Adrenal gland (tissue), 5 donors: ENCODE results near the gene SUN5.

Source experiments
- POLR2A ChIP-seq, 2 donors: fragments of 450-650 bp; IDR thresholded peaks; one replicate each; pipeline ENCODE4 v1.6.1; 2017; ENCODE audit warnings: antibody characterized with exemption in 2 of 2, mild to moderate bottlenecking in 2 of 2, moderate library complexity in 1 of 2
- TF ChIP-seq, protein P1 (sequence below), 6 experiments: fragments of 450-650 bp in 4 of 6; fragments of 200-600 bp in 2 of 6; sonication (generic) in 1 of 6; IDR thresholded peaks; 1 replicate in 5 of 6; 2 replicates in 1 of 6; pipeline versions ENCODE4 v1.5.1 to v1.8.0; 2016 to 2021; ENCODE audit warnings: antibody characterized with exemption in 6 of 6, mild to moderate bottlenecking in 2 of 6, moderate library complexity in 1 of 6
- donor health status: DM: no; HTN: no; CAD: no.

DNA sequence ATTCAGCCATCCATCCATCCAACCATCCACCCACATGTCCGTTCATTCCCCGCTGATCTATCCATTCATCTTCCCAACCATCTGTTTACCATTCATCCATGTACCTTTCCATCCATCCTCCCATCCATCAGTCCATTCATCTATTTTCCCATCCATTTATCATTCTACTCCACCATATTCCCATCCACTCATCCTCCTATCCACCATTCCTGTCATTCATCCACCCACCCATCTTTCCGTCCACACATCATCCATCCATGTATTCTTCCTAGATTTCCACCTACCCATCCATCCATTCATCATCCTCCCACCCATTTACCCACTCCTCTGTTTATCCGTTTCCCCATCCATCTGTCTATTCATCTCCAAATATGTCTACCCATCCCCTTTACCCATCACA lies 34.0 kb upstream of the SUN5 start:
- TF ChIP-seq, protein P1, sequence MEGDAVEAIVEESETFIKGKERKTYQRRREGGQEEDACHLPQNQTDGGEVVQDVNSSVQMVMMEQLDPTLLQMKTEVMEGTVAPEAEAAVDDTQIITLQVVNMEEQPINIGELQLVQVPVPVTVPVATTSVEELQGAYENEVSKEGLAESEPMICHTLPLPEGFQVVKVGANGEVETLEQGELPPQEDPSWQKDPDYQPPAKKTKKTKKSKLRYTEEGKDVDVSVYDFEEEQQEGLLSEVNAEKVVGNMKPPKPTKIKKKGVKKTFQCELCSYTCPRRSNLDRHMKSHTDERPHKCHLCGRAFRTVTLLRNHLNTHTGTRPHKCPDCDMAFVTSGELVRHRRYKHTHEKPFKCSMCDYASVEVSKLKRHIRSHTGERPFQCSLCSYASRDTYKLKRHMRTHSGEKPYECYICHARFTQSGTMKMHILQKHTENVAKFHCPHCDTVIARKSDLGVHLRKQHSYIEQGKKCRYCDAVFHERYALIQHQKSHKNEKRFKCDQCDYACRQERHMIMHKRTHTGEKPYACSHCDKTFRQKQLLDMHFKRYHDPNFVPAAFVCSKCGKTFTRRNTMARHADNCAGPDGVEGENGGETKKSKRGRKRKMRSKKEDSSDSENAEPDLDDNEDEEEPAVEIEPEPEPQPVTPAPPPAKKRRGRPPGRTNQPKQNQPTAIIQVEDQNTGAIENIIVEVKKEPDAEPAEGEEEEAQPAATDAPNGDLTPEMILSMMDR (IDR thresholded peaks at IDR 0.05): no peak
- TF ChIP-seq POLR2A (IDR thresholded peaks at IDR 0.05): no peak
